ENCODE results near the gene LCP2. TPM values are rescaled to one million over a fixed set of nuclear protein-coding genes. Genes with fewer than 3 reads are reported as not detected.

LCP2 gene
- total RNA-seq, 1 experiment from 2014 or later, result not detected

GRCh38 chr5:170296935-170297588, 515 bp downstream of the LCP2 start:
- DNase-seq (ENCODE audit: low read depth), result no peak

GRCh38 chr5:170296036-170296934, 1.3 kb downstream of the LCP2 start:
- DNase-seq (ENCODE audit: low read depth), result no peak

- no peak for DNase-seq (ENCODE audit: low read depth)
These were observed 3.0 kb downstream of the LCP2 start for GRCh38 chr5:170294556-170294955.

DNA sequence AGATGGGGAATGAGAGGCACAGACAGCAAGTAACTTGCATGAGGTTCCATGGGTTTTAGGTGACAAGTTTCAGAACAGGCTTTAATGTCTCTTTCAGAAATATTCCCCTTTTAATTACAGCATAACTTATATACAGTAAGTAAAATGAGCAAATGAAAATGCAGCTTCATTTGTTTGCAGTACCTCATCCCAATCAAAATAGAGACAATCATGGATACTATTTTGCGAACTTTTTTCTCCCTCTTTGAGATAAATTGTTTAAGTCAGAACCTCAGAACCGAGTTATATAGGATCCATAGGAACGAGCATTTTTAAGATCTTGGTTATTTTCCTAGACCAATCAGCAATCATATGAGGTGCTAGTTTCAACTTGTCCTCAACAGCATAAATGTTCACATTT, 3.5 kb downstream of the LCP2 start:
- DNase-seq (ENCODE audit: low read depth), result no peak

- no peak for DNase-seq (ENCODE audit: low read depth)
These were observed 4.3 kb downstream of the LCP2 start for GRCh38 chr5:170293273-170293672.

DNA sequence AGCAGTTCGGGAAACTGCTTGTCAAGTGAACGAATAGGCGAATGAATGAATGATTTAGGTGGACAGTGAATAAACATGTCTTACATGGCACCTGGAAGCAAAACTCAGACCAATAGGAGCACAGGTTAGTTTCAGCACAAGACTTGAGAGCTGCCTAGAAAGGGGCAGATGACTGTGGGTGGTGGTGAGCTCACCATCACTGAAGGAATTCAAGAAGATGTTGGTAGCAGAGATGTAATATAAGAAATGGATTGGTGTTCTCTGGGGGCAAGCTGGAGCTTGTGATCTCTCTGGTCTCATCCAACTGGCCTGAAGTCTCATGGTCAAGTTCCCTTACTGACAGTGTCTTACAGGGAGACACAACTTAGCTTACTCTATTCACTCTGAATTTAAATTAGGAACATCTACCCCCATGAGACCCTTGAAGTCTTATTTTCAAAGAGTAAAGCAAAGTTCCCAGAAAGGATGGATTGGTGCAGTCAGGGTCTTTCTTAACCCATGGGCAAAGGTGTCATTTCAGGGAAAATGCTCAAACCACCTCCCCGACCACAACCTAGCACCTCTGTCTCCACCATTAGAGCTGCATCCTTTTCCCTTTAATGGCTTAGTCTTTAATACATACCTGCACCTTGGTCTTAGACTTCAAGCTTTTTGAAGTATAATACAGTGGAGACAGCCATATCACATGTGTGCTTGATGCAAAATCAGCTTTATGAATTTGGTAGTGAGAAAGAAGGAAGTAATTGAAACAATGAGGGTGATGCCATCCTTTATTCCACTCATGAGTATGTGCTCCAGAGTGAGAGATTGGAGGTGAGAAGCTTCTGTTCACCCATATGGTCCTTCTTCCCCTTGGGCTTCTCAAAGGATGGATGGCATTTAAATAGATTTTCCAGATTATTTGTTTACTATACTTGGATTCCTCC, 5.1 kb downstream of the LCP2 start:
- no peak for DNase-seq (ENCODE audit: low read depth)

- DNase-seq (ENCODE audit: low read depth), result no peak
These were observed 7.1 kb downstream of the LCP2 start for GRCh38 chr5:170290498-170290897.

- DNase-seq (ENCODE audit: low read depth), result no peak
These were observed 7.8 kb downstream of the LCP2 start for GRCh38 chr5:170289764-170290163.

- no peak for DNase-seq (ENCODE audit: low read depth)
These were observed 8.5 kb downstream of the LCP2 start for GRCh38 chr5:170289121-170289520.

GRCh38 chr5:170288551-170288950, 9.0 kb downstream of the LCP2 start:
- no peak for DNase-seq (ENCODE audit: low read depth)

GRCh38 chr5:170288151-170288550, 9.4 kb downstream of the LCP2 start:
- DNase-seq (ENCODE audit: low read depth), result no peak

DNA sequence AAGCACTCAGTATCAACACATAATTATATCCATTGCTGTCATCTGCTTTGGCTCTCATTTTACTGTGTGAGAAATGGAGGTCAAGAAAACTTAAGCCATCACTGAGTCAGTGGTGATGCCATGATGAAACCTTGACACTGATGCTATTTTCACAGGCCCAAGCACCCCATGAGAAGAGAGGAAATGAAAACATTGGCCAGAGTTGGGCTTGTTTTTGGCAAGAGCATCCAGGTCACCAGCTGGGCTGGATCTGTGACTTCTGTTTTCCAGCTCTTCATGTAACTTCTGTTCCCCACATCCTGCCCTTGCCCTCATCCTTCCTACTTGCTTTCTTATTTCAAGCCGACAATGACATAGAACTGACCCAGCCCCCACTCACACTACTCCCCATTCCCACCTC, 10.0 kb downstream of the LCP2 start:
- DNase-seq (ENCODE audit: low read depth), result no peak

GRCh38 chr5:170286386-170286925, 11.1 kb downstream of the LCP2 start:
- DNase-seq (ENCODE audit: low read depth), result no peak

GRCh38 chr5:170285181-170285580, 12.4 kb downstream of the LCP2 start:
- no peak for DNase-seq (ENCODE audit: low read depth)

DNA sequence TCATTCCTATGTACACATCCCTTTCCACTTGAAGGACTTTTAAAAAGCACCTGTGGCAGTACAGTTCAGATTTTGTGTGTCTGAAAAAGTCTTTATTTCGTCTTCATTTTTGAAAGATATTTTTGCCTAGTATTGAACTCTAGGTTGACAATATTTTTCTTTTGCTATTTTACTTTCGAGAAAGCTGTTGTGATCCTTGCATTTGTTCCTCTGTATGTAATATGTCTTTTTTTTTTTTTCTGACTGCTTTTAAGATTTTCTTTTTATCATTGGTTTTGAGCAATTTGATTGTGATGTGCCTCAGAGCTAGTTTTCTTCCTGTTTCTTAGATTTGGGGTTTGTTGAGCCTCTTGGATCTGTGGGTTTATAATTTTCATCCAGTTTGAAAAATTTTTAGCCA, 13.3 kb downstream of the LCP2 start:
- DNase-seq (ENCODE audit: low read depth), result no peak

DNA sequence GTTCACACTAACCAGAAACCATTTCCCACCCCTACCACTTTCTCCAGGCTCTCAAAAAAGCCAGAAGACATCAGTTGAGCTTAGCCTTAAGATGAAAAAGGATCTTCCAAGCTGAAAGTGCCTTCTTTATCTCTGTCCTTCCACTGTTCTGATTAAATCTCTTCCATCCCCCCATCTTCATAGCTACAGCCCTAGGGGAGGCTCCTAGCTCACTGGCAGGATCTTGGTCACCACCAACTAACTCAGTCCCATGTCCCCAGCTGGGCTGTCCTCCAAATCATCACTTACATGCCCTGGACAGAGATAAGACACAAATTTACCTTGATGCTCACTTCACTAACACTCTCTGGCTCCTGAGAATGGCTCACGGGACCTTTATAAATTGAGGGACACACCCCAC, 14.3 kb downstream of the LCP2 start:
- no peak for DNase-seq (ENCODE audit: low read depth)

DNA sequence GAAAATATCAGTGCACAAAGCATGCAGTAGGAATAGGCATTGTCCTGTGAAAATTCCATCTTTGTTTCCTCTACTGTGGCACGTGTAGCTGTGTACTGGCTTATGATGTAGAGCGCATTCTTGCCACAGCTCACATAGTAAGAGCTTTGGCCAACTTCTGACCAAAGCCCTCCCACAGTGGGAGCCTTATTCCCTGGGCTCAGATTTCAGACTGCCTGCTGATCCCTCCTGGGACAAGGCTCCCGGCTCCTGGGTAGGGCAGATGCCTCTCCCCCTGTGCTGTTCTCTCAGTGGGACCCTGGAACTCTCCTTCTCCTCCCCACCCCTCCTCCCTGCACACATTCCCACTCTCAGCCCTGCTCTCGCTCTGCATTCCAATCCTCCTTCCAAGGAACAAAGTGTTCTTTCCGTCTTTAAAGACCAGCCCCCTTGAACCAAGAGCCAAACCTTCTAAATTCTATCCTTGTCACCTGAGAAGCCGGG, 17.5 kb downstream of the LCP2 start:
- no peak for DNase-seq (ENCODE audit: low read depth)

DNA sequence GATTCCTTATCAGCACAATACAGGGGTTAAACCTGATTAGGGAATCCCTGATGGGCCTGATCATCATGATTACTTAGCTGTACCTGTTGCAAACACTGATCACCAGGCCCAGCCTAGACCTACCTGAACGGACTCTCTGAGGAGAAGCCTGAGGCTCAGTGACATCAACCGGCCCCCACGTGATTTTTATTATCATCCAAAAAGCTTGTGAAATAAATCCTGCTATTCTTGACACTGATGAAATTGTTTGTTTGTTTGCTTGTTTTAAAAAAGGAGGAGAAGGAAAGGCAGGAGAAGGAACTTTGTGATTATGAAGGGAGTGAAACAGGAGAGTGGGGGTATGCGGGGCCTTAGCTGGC, 18.1 kb downstream of the LCP2 start:
- no peak for DNase-seq (ENCODE audit: low read depth)

- no peak for DNase-seq (ENCODE audit: low read depth)
These were observed 18.7 kb downstream of the LCP2 start for GRCh38 chr5:170278611-170279458.

GRCh38 chr5:170277867-170278281, 19.7 kb downstream of the LCP2 start:
- DNase-seq (ENCODE audit: low read depth), result no peak

DNA sequence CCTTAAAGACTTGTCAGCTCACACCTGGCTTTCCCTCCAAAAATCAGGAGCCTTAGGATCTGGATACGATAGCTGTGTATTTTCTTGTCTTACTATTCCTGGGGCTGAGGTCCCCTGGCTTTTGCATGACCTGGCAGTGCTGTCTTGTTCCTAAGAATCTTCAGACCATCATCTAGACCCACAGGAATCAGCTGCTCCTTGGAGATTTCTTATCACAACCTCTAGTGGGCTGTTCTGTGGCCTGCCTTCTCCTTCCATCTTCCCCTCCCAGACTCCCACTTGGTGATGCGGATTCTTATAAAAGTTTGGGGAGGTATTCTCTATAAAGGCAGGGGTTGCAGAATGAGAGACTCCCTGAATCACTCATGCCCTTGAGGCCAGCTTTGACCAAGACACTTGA, 21.4 kb downstream of the LCP2 start:
- DNase-seq (ENCODE audit: low read depth), result no peak

Measured in LHCN-M2 (cell line).